Anterior cingulate cortex (tissue), 58 donors: ENCODE data around the gene RPS3.
"Not testable (repeated sequence)": the region's sequence is repeated elsewhere in the genome, so short reads cannot be mapped to it uniquely, and the experiment has no call there.

Experiments used
- DNase-seq, 58 donors: peaks; one replicate each; lab custom pipeline; 2025; lab: John Stamatoyannopoulos, UW

The RPS3 gene

DNA sequence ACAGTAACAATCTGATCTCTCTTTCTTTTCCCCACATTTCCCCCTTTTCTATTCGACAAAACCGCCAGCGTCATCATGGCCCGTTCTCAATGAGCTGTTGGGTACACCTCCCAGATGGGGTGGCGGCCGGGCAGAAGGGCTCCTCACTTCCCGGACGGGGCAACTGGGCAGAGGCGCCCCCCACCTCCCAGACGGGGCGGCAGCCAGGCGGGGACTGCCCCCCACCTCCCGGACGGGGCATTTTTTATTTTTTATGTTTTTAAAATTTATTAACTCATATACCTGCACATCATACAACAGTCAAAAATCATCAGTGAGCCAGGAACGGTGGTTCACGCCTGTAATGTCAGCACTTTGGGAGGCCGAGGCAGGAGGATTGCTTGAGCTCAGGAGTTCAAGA lies 20.5 kb upstream of the RPS3 start:
- not testable (repeated sequence) for DNase-seq

GRCh38 chr11:75380245-75380644 lies 19.1 kb upstream of the RPS3 start:
- DNase-seq, result no peak

DNA sequence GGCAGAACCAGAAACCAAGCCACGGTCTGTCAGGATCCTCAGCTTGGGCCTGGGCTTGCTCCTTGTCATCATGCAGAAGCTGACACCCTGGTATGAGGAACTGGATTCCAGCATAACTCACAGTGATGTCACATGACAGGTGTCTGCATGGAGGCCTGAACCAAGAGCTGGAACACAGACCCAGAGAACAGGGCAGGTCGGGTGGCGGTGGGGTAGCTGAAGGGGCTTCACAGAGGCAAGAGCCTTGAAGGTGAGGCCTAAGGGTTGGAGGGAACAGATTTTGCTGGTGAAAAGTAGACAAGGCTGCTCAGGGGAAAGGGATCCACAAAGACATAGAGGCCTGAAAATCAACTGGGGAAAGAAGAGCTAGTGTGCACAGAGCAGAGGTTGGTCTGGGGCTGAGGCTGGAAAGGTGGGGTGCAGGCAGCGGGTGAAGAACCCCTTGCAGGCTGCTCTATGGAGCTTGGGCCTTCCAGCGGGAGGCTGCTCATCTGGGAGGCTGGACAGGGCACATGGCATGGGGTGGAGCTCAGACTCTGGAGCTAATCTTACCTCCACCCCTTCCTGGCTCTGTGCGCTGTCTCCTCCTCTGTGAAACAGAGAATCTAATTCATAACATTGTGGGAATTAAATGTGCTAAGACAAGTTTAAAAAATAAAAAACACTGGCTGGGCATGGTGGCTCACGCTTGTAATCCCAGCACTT lies 18.4 kb upstream of the RPS3 start:
- DNase-seq, result peak in 2 of 58 donors; percentile 4 to 12

DNA sequence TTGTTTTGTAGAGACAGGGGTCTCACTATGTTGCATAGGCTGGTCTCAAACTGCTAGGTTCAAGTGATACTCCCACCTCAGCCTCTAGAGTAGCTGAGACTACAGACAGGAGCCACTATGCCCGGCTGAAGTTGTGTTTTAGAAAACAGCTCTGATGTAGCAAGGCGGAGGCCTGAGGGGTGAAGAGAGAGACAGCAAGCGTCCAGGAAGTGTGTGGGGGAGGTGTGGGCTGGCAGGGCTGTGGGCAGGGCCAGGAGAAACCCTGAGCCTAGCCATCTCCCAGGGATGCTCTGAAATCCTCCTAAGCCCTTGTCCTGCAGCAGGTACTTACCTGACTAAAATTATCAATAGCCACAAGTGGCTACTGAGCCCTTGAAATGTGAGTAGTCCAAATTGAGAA lies 16.1 kb upstream of the RPS3 start:
- no peak for DNase-seq

- peak in 57 of 58 donors; percentile 2 to 86 (median 62) for DNase-seq
These were observed 14.8 kb upstream of the RPS3 start for GRCh38 chr11:75384438-75385080.

GRCh38 chr11:75386942-75387630 lies 12.2 kb upstream of the RPS3 start:
- DNase-seq, result no peak

DNA sequence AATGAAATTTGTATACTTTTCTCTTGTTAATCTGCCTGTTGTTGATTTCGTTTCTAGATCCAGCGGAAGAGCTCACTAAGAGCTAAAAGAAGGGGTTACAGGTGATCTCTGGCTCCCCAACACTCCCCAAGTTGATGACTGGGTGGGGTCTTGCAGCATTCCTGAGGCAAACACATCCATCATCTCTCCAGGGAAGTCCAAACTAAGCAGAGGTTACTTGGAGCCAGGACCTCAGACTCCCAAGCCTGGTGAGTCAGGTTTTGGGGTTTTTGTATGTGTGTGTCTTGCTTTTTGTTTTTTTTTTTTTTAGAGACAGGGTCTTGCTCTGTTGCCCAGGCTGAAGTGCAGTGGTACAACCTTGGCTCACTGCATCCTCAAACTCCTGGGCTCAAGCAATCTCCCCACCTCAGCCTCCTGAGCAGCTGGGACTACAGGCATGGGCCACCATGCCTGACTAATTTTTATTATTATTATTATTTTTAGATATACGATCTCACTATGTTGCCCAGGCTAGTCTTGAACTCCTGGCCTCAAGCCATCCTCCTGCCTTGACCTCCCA lies 11.5 kb upstream of the RPS3 start:
- DNase-seq, result no peak

GRCh38 chr11:75388386-75389275 lies 10.7 kb upstream of the RPS3 start:
- DNase-seq, result peak in 55 of 58 donors; percentile 2 to 83 (median 34)

- DNase-seq, result no peak
These were observed 10.1 kb upstream of the RPS3 start for GRCh38 chr11:75389276-75389605.

GRCh38 chr11:75389925-75390324 lies 9.4 kb upstream of the RPS3 start:
- DNase-seq, result no peak

- peak in 1 of 58 donors; percentile 29 for DNase-seq
These were observed 5.1 kb upstream of the RPS3 start for GRCh38 chr11:75394085-75394840.

GRCh38 chr11:75398906-75399305 lies 412 bp upstream of the RPS3 start:
- no peak for DNase-seq

DNA sequence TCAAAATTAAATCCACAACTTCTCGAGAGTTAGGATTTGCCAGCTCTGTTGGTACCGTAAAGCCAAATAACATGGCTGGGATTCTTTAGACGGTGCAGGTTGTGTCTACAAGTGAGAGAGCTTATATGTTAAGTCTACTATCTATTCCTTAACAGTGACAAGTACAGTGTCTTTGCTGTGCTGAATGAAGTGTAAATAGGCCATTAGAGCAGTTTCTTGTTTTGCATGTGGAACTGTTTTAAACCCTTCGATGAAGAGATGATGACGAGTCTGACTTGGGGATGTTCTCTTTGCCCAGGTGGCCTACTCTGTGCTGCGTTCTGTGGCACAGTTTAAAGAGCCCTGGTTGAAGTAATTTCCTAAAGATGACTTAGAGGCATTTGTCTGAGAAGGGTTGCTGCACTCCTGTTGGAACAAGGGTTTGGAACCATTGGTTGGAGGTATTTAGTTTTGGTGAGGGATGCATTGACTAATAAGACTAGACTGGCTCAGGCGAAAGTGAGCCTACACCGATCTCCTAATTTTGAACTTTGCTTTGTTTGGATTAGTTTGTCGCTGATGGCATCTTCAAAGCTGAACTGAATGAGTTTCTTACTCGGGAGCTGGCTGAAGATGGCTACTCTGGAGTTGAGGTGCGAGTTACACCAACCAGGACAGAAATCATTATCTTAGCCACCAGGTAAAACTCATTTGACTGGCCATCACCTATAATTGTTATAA lies 988 bp downstream of the RPS3 start:
- no peak for DNase-seq

DNA sequence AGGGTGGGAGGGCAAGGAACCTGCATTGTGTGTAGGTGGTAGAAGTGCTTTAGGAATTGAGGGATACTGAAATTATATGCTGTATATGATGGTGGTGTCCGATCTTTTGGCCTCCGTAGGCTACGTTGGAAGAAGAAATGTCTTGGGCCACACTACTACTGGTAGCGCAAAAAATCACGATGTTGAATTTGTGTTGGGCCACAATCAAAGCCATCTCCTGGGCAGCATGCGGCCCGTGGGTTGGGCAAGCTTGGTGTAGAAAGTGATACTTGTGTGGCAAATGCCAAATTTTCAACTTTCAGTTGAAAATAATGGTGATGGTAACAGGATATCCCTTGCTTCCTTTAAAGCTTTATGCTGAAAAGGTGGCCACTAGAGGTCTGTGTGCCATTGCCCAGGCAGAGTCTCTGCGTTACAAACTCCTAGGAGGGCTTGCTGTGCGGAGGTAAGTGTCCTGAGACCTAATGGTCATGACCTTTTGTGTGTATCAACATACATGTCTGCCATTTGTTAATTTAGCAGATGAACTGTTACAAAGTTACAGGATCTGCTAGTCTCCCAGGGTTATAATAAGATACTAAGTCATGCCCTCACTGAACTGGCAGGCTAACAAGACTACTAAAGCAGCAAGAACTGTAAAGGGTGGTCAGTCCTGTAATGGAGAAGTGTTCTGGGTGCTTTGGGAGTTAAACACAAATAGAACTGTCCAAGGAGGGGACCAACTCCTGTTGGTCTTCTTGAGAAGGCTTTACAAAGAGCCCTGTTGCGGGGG lies 2.9 kb downstream of the RPS3 start:
- DNase-seq, result no peak

GRCh38 chr11:75403037-75403436 lies 3.7 kb downstream of the RPS3 start:
- no peak for DNase-seq

GRCh38 chr11:75403983-75404658 lies 4.8 kb downstream of the RPS3 start:
- no peak for DNase-seq

DNA sequence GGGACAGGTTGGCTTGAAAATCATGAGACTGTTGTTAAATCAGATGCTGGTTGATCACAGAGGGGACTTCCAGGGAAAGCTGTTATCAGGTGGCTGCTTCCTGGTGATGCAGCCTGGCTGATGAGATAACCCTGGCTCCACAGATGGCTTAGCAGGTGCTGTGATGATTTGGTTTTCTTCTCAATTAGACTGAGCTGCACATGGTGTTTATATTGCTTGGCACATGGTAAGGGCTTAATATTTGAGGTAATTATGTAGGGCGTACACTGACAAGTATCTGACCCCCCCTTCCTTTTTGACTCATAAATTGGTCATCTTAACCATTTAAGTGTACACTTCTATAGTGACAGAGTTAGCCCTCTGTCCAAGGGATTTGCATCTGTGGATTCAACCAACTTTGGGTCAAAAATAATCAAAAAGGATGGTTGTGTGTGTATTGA lies 7.0 kb downstream of the RPS3 start:
- no peak for DNase-seq

- no peak for DNase-seq
These were observed 9.6 kb downstream of the RPS3 start for GRCh38 chr11:75408957-75409219.
